Activated naive CD4-positive, alpha-beta T cell treated with anti-CD3 and anti-CD28 coated beads, Interleukin-2, amount 10 ng/mL, durations not matched to agents 7 days and 5 days (primary cell): ENCODE measurements around the gene NOL8.
A peak's percentile ranks its signal among the peaks of the same experiment; 100 is the strongest.

ENCODE experiments used
- CTCF ChIA-PET: fragments of 350-600 bp; sonication (Branson Sonifier 250); formaldehyde crosslinking; loops from one replicate; lab custom pipeline; 2021; ENCODE audit warnings: antibody characterized with exemption; lab: Charles Lee
- DNase-seq: peaks from one replicate; pipeline ENCODE4 v3.0.0-alpha.2; 2020
- H3K27ac Mint-ChIP-seq: one replicate; pipeline ENCODE4 v1.8.0; 2021; ENCODE audit warnings: mild to moderate bottlenecking, moderate library complexity, mixed read lengths
- H3K27me3 Mint-ChIP-seq: one replicate; pipeline ENCODE4 v1.8.0; 2021; ENCODE audit warnings: mild to moderate bottlenecking, mixed read lengths
- H3K36me3 Mint-ChIP-seq: one replicate; pipeline ENCODE4 v1.8.0; 2021; ENCODE audit warnings: mixed read lengths
- H3K4me1 Mint-ChIP-seq: one replicate; pipeline ENCODE4 v1.8.0; 2021; ENCODE audit warnings: mixed read lengths
- H3K4me3 Mint-ChIP-seq: one replicate; pipeline ENCODE4 v1.8.0; 2021; ENCODE audit warnings: mild to moderate bottlenecking, moderate library complexity, mixed read lengths
- H3K9me3 Mint-ChIP-seq: one replicate; pipeline ENCODE4 v1.8.0; 2021; ENCODE audit warnings: mixed read lengths

Gene NOL8

DNA sequence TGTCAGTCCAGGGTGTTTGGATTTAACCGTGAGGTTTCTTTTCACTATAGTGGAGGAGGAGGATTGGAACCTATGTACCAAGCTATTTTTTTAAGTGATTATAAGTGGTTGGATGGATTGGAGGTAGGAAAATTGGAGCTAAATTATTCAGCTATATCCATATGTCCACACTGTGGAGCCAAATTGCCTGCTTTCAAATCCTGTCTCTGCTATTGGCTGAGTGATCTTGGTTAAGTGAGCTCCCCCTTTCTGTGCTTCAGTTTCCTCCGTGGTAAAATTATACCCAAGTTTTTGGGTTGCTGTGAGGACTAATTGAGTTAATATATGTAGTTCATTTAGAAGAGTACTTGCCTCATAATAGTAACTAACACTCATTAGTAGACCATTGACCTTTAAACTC is 3.1 kb upstream of the NOL8 start:
- Mint-ChIP-seq H3K9me3 (no peaks in the 10 kb centered on the region), H3K36me3 (peaks cover 18% of the 10 kb centered on the region), H3K27ac (no peak overlapping the region), H3K4me1 (peaks cover 38% of the 10 kb centered on the region), H3K27me3 (no peaks in the 10 kb centered on the region), H3K4me3 (no peak overlapping the region)
- CTCF ChIA-PET, result interaction anchor here (0.9 to 1.3 kb wide), 6 partner anchors 23 to 306 kb away, joined by 3 to 6 read pairs (median 4); no protein-coding TSS in a partner anchor
- DNase-seq, result no peak

GRCh38 chr9:92327283-92327850 is 2.2 kb upstream of the NOL8 start:
- Mint-ChIP-seq H3K27me3 (no peaks in the 10 kb centered on the region), H3K4me3 (peak overlapping the region; percentile 96), H3K9me3 (no peaks in the 10 kb centered on the region), H3K27ac (no peak overlapping the region), H3K4me1 (peaks cover 40% of the 10 kb centered on the region), H3K36me3 (peaks cover 22% of the 10 kb centered on the region)
- DNase-seq, result no peak
- CTCF ChIA-PET, result interaction anchor here (2.1 kb wide), 1 partner anchor 187 kb away, joined by 6 read pairs; no protein-coding TSS in a partner anchor

DNA sequence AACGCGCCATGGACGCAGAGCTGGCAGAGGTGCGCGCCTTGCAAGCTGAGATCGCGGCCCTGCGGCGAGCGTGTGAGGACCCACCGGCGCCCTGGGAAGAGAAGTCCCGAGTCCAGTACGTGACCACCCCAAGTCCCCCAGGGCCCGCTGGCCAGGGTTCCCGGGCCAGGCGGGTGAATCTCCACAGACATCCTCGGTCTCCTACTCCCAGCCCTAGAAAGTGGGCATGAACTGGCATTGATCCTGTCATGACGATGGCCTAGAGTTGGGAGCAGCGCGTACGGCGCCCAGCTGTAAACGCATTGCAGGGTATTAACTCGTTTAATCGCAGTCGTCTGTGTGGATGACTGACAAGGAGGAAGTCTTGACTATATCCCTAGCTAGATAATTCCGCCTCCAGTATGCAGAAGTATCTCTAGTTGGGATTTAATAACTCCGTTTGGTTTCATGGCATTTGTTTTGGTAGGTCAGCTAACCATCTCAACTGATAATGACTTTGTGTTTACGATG is 896 bp upstream of the NOL8 start:
- Mint-ChIP-seq H3K4me3 (peak overlapping the region; percentile 96), H3K9me3 (no peaks in the 10 kb centered on the region), H3K36me3 (peaks cover 26% of the 10 kb centered on the region), H3K4me1 (peaks cover 40% of the 10 kb centered on the region), H3K27me3 (no peaks in the 10 kb centered on the region), H3K27ac (peak overlapping the region; percentile 94)
- CTCF ChIA-PET, result interaction anchor here (0.6 to 2.1 kb wide), 3 partner anchors 117 to 329 kb away, joined by 3 to 6 read pairs (median 3); no protein-coding TSS in a partner anchor
- DNase-seq, result no peak

GRCh38 chr9:92324889-92325268 is 271 bp downstream of the NOL8 start:
- Mint-ChIP-seq H3K9me3 (no peaks in the 10 kb centered on the region), H3K27me3 (no peaks in the 10 kb centered on the region), H3K4me1 (peaks cover 40% of the 10 kb centered on the region), H3K36me3 (peaks cover 30% of the 10 kb centered on the region), H3K27ac (peak overlapping the region; percentile 94), H3K4me3 (peak overlapping the region; percentile 96)
- CTCF ChIA-PET, result interaction anchor here (0.6 to 2.1 kb wide), 2 partner anchors 185 to 382 kb away, joined by 3 to 6 read pairs; no protein-coding TSS in a partner anchor
- DNase-seq, result no peak

DNA sequence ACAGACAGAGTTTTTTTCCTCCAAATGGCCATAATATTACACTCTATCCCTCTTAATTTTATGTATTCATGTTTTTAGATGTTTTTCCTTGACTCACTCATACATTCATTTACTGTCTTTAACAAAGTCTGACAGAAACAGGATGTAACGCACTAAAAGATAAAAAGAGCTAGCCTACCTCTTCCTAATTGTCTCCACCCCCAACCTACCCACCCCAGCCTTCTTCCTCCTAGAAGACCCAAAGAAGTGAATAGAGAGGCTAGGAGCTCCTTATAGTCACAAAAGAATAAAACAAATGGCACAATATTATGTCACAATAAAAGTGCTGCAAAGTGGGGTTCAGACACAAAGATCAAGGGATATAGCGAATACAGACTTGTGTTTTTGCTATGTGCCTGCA is 719 bp downstream of the NOL8 start:
- Mint-ChIP-seq H3K27me3 (no peaks in the 10 kb centered on the region), H3K4me3 (peak overlapping the region; percentile 96), H3K4me1 (peaks cover 39% of the 10 kb centered on the region), H3K27ac (peak overlapping the region; percentile 94), H3K36me3 (peaks cover 32% of the 10 kb centered on the region), H3K9me3 (no peaks in the 10 kb centered on the region)
- no peak for DNase-seq
- CTCF ChIA-PET, result interaction anchor here (0.6 kb wide), 1 partner anchor 382 kb away, joined by 3 read pairs; no protein-coding TSS in a partner anchor

DNA sequence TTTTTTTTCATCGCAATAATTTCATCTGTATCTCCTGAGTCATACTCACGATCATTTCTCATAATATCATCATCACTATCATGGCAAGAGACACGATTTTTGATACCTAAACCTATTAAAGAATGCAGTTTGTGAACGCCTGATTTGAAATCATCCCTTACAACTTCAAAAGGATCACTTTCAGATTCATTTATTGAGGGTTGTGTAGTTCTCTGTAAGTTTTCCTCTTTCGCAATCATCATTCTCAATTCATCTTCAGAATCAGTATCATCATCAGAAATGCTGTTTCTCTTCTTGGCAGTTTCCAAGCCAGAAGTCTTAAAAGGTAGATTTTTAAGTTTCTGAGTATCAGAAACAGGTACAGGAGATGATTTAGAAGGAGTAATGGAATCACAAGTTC is 9.7 kb downstream of the NOL8 start:
- no peaks in the 10 kb centered on the region for H3K9me3 Mint-ChIP-seq
- H3K36me3 Mint-ChIP-seq, result peaks cover 53% of the 10 kb centered on the region
- no peak for DNase-seq
- CTCF ChIA-PET, result no interaction called here
- H3K4me3 Mint-ChIP-seq, result no peak overlapping the region
- peaks cover 12% of the 10 kb centered on the region for H3K4me1 Mint-ChIP-seq
- no peaks in the 10 kb centered on the region for H3K27me3 Mint-ChIP-seq
- H3K27ac Mint-ChIP-seq, result no peak overlapping the region

DNA sequence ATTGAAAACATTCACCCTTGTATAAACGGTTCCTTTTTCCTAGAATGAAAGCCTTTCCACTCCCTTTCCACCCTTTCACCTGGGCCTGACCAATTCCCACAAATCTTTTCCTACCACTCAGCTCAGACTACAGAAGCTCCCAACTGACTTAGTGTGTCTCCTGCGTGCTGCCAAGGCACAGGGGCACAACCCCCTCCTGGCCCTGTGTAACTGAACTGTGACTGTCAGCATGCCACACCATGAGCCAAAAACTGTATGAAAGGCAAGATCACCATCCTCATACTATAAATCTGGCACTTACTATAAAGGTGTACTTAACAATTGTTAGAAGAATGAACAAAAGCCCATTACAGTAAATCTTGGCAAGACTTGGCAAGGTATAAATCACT is 11.5 kb downstream of the NOL8 start:
- CTCF ChIA-PET, result interaction anchor here (0.6 kb wide), 1 partner anchor 13 kb away, joined by 4 read pairs; no protein-coding TSS in a partner anchor
- Mint-ChIP-seq H3K4me3 (no peak overlapping the region), H3K27ac (no peak overlapping the region), H3K4me1 (peaks cover 12% of the 10 kb centered on the region), H3K36me3 (peaks cover 57% of the 10 kb centered on the region), H3K9me3 (no peaks in the 10 kb centered on the region), H3K27me3 (no peaks in the 10 kb centered on the region)
- no peak for DNase-seq

DNA sequence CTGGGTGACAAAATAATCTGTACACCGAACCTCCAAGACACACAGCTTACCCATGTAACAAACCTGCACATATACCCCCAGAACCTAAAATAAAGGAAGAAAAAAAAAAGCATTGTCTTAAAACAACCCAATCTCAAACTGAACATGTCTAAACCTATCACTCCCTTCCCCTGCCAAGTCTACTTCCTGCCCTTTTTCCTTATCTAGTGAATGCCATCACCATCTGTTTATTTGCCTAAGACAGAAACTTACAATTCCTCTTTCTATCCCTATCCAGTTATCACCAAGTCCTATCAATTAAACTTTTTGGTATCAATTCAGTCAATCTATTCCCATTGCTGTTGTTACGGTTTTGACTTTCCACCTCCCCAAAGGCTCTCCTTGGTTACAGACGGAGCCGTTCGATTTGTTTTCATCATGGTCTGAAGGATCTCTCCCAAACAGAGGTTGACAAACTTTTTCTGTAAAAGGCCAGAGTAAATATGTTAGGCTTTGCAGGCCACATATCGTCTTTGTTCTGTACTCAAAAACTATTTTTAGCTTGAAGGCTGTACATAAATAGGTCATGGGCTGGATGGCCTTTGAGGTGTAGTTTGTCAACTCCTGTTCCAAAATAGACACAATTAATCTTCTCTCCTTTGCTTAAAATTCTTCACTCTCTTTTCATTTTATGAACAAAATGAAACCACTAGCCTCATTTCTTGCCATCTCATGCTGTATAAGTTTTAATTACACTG is 12.1 kb downstream of the NOL8 start:
- H3K36me3 Mint-ChIP-seq, result peaks cover 58% of the 10 kb centered on the region
- H3K9me3 Mint-ChIP-seq, result no peaks in the 10 kb centered on the region
- CTCF ChIA-PET, result no interaction called here
- no peaks in the 10 kb centered on the region for H3K27me3 Mint-ChIP-seq
- DNase-seq, result no peak
- no peak overlapping the region for H3K4me3 Mint-ChIP-seq
- H3K27ac Mint-ChIP-seq, result no peak overlapping the region
- peaks cover 12% of the 10 kb centered on the region for H3K4me1 Mint-ChIP-seq

DNA sequence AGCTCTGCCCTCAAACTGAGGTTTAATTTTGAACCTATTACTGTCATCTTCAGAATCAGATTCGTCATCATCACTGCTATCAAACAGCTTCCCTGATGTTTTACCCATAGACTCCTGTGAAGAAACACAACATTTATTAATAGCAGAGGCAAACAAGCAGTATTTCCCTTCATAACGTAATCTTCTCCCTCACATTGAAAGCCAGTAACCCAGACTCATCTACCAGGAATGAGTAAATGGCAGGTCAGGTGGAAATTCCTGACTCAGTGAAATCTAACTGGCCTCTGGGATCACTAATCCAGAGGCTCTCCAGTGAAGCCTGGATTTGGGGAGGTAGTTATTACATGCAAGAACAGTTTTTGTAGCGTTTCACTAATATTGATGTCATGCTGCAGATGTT is 14.6 kb downstream of the NOL8 start:
- Mint-ChIP-seq H3K27me3 (no peaks in the 10 kb centered on the region), H3K36me3 (peaks cover 55% of the 10 kb centered on the region), H3K4me3 (no peak overlapping the region), H3K9me3 (no peaks in the 10 kb centered on the region), H3K4me1 (peaks cover 12% of the 10 kb centered on the region), H3K27ac (no peak overlapping the region)
- CTCF ChIA-PET, result no interaction called here
- DNase-seq, result no peak

DNA sequence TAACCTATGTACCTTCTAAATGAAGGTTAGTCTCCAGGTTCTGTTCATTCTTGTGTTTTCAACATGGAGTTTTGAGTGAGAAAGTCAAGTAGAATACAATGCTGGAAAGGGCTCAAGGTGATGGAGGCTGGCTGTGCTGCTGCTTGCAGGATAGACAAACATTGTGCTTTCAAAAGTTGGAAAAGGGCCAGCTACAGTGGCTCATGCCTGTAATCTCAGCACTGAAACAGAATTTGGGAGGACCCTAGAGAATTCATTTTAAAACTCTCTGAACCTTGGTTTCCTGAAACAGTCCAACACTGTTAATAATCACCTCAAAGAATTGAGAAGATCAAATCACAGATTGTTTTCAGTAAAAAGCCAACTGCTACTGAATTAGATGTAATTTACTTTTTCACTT is 16.3 kb downstream of the NOL8 start:
- no peaks in the 10 kb centered on the region for H3K9me3 Mint-ChIP-seq
- H3K27ac Mint-ChIP-seq, result no peak overlapping the region
- peaks cover 57% of the 10 kb centered on the region for H3K36me3 Mint-ChIP-seq
- no peak overlapping the region for H3K4me3 Mint-ChIP-seq
- H3K4me1 Mint-ChIP-seq, result peaks cover 12% of the 10 kb centered on the region
- no peaks in the 10 kb centered on the region for H3K27me3 Mint-ChIP-seq
- DNase-seq, result no peak
- CTCF ChIA-PET, result no interaction called here

DNA sequence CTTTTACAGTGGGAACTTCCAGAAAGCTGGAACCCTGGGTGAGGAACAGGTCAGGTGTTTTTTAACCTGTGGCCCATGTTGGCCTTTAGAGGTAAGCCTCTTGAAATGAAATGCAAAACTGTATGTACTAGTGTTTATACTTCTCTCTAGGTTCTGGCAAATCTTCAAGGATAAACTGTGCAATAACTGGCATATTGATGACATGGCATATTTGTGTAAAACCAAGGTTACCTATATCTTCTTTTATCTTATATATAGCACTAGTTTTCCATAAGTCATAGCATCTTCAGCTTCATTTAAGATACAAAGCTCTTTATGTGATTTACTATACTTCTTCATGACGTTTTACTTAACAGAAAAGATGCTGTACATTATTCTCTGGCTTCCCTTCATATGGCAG is 24.2 kb downstream of the NOL8 start:
- no peak overlapping the region for H3K27ac Mint-ChIP-seq
- CTCF ChIA-PET, result interaction anchor here (0.7 to 1.5 kb wide), 2 partner anchors 13 to 161 kb away, joined by 4 to 5 read pairs; no protein-coding TSS in a partner anchor
- peaks cover 58% of the 10 kb centered on the region for H3K36me3 Mint-ChIP-seq
- H3K4me3 Mint-ChIP-seq, result no peak overlapping the region
- peaks cover 17% of the 10 kb centered on the region for H3K4me1 Mint-ChIP-seq
- H3K27me3 Mint-ChIP-seq, result no peaks in the 10 kb centered on the region
- no peaks in the 10 kb centered on the region for H3K9me3 Mint-ChIP-seq
- no peak for DNase-seq

DNA sequence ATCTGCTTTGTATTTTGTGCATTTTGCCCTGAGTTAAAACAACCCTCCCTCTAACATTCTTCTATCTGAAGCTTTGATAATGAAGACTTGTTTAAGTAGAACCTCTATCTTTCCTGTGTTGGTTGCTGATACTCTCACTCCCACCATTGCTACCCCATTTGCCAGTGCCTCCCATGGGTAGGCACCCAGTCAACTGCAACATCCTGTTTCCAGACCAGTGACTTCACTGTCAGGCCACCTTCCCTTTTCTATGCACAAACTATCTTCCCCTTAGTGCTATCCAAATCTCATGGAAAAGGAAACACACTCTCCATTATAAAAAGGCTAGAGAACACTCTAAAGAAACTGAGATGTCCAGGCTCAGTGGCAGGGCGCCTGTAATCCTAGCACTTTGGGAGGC is 26.0 kb downstream of the NOL8 start:
- Mint-ChIP-seq H3K36me3 (peaks cover 45% of the 10 kb centered on the region), H3K27me3 (no peaks in the 10 kb centered on the region), H3K4me1 (peaks cover 34% of the 10 kb centered on the region), H3K27ac (peak overlapping the region; percentile 3), H3K9me3 (no peaks in the 10 kb centered on the region), H3K4me3 (no peak overlapping the region)
- CTCF ChIA-PET, result no interaction called here
- no peak for DNase-seq

DNA sequence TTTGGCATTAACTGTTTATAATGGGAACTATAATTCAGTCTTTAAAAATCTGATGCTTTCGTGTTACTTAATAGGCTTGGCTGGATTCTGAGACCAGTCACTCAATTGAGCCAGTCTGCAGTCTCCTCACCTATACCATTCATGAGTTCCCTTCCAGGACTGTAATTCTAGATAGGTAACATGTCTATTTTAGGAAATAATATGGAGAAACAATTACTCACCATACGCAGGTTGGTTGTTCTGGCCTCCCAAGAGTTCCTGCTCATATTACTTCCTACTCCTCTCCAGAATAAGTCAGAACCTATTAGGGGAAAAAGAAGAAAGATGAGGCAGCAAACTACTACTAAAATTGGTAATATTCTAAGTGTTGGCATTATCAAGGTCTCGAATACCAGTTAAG is 27.1 kb downstream of the NOL8 start:
- Mint-ChIP-seq H3K9me3 (no peaks in the 10 kb centered on the region), H3K27me3 (peaks cover 4% of the 10 kb centered on the region), H3K4me1 (peaks cover 37% of the 10 kb centered on the region), H3K36me3 (peaks cover 48% of the 10 kb centered on the region), H3K4me3 (peak overlapping the region; percentile 59), H3K27ac (peak overlapping the region; percentile 91)
- CTCF ChIA-PET, result interaction anchor here (0.8 kb wide), 1 partner anchor 31 kb away, joined by 4 read pairs; no protein-coding TSS in a partner anchor
- no peak for DNase-seq

GRCh38 chr9:92297611-92298010 is 27.5 kb downstream of the NOL8 start:
- H3K27ac Mint-ChIP-seq, result peak overlapping the region; percentile 91
- H3K4me3 Mint-ChIP-seq, result peak overlapping the region; percentile 59
- DNase-seq, result no peak
- H3K27me3 Mint-ChIP-seq, result peaks cover 4% of the 10 kb centered on the region
- H3K9me3 Mint-ChIP-seq, result no peaks in the 10 kb centered on the region
- H3K36me3 Mint-ChIP-seq, result peaks cover 48% of the 10 kb centered on the region
- H3K4me1 Mint-ChIP-seq, result peaks cover 42% of the 10 kb centered on the region
- CTCF ChIA-PET, result interaction anchor here (1.8 kb wide), 1 partner anchor 157 kb away, joined by 6 read pairs; no protein-coding TSS in a partner anchor
